OCI-LY1 (cell line): ENCODE data around the gene MAP3K21.

ENCODE experiments used
- CTCF ChIP-seq: fragments of 200-600 bp; sonication (generic), shearing (Covaris generic); IDR thresholded peaks from 2 replicates; pipeline ENCODE4 v1.5.1; 2017; ENCODE audit warnings: mild to moderate bottlenecking, antibody characterized with exemption, low read length, moderate library complexity, mixed read lengths
- EZH2 ChIP-seq: fragments of 200-600 bp; sonication (generic), shearing (Covaris generic); IDR thresholded peaks from 2 replicates; pipeline ENCODE4 v1.8.0; 2017; ENCODE audit warnings: borderline replicate concordance, mixed run types, mild to moderate bottlenecking, antibody characterized with exemption, low read length, moderate library complexity, mixed read lengths

GRCh38 chr1:233320023-233320422, 7.5 kb upstream of the MAP3K21 start:
- TF ChIP-seq CTCF (no peak), EZH2 (no peak)
